ENCODE data around the gene ANXA2R.

The ANXA2R gene

DNA sequence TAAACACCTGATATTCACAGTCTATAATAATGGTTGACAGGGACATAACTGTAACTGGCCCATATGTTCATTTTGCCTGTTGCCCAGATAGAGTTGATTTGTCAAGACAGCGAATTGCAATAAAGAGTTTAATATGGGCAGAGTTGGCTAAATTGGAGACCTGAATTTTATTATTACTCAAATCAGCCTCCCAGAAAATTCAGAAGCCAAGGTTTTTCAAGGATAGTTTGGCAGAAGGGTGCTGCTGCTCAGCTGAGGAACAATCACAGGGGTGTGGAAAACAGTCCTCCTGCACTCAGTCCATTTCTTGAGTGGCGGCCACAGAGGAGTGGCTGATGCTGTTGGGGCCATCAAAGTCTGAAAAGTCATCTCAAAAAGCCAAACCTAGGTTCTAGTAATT is 19.0 kb downstream of the ANXA2R start:
- no peak for DNase-seq (ENCODE audit: low spot score)
- TF ChIP-seq, protein P1, sequence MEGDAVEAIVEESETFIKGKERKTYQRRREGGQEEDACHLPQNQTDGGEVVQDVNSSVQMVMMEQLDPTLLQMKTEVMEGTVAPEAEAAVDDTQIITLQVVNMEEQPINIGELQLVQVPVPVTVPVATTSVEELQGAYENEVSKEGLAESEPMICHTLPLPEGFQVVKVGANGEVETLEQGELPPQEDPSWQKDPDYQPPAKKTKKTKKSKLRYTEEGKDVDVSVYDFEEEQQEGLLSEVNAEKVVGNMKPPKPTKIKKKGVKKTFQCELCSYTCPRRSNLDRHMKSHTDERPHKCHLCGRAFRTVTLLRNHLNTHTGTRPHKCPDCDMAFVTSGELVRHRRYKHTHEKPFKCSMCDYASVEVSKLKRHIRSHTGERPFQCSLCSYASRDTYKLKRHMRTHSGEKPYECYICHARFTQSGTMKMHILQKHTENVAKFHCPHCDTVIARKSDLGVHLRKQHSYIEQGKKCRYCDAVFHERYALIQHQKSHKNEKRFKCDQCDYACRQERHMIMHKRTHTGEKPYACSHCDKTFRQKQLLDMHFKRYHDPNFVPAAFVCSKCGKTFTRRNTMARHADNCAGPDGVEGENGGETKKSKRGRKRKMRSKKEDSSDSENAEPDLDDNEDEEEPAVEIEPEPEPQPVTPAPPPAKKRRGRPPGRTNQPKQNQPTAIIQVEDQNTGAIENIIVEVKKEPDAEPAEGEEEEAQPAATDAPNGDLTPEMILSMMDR (IDR thresholded peaks at IDR 0.05): no peak
- no peak overlapping the region for H3K27ac ChIP-seq
- H3K4me3 ChIP-seq: no peak overlapping the region

DNA sequence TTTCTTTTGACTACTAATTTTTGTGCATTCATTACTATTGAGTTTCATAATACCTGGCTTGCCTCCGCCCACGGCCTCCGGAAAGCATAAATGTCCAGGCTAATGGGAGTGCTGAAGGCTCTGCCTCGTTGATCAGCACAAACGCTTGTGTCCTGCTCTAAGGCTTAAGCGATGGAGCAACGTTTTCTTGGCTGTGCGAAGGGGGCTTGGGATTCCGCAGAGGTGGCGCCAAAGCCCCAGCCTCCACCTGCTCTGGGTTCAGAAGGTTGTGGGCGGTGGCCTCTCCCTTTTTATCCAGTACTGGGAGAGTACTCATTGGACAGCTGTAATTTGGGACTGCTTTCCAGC is 19.7 kb downstream of the ANXA2R start:
- DNase-seq (ENCODE audit: low spot score): no peak
- H3K4me3 ChIP-seq: peak overlapping the region; percentile 74
- TF ChIP-seq, protein P1 (IDR thresholded peaks at IDR 0.05): no peak
- H3K27ac ChIP-seq: peak overlapping the region in 1 of 2 donors; percentile 4

DNA sequence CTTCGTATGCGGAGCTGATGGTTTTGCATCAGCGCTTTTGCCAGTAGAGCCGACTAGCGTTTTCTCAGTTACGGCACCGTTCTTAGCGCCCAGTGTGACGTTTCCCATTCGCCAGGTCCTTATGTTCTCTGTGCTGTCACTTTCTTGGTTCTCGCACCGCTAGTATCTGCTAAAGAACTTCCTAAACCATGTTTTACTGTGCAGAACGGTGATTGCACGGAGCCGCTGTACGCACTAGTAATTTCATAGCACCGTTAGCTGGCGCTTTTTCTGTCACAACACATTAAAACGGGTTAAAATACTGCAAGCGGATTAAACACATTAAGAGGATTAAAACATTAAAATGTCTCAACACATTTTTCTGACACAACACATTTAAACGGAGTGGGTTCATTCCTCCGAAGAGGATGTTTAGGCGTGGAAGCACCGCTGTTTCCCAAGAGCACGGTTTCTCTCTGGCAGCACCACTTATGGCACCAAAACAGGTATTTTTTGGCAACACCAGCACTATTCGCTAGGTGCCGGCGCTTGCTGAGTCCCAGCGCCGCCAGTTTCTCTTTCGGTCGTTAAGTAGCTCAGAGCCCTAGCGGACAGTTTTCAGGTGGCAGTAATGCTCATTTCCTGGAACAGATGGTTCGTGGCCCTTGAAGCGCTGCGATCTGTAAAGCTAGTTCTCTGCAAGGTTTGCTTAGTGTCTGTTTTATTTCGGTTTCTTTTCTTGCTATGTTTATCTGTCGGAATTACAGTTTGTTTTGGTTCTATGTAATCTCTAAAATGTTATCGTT is 20.3 kb downstream of the ANXA2R start:
- peak overlapping the region; percentile 74 for H3K4me3 ChIP-seq
- DNase-seq (ENCODE audit: low spot score): no peak
- H3K27ac ChIP-seq: peak overlapping the region; percentile 70 to 95
- TF ChIP-seq, protein P1 (IDR thresholded peaks at IDR 0.05): no peak

DNA sequence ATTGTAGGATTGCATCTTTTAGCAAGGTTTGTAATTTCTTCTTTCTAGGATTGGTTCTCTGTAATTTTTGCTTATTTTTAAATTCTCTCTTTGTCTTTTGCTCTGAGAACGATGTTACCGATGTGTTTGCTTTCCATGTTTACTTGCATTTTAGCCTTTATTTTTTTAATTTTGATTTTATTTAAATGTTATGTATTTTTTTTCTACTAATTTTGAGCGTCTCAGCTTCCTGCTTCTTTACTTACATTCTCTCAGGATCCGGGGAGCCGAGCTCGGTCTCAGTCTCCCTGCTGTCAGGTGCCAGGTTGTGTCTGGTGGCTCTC is 20.9 kb downstream of the ANXA2R start:
- Histone ChIP-seq H3K27ac (peak overlapping the region in 1 of 2 donors; percentile 95), H3K4me3 (peak overlapping the region; percentile 74)
- TF ChIP-seq, protein P1 (IDR thresholded peaks at IDR 0.05): no peak
- DNase-seq (ENCODE audit: low spot score): no peak

DNA sequence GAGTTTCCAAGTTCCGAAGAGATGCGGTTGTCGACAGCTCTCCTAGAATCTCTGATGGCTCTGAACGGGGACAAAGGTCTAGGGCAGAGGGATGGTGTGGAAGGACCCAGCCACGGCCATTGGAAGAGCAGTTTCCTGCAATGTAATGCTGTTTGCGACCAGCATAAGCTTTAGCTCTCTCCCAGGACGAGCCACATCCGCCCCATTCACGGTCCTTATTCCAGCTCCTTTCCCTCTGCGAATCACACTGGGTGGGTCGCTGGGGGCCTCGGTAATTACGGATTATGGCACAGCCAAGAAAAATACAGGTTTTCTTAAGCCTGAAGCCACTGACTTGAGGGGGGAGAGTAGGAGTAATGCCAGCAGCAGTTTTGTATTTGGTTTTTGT is 22.7 kb downstream of the ANXA2R start:
- Histone ChIP-seq H3K4me3 (peak overlapping the region; percentile 74), H3K27ac (peak overlapping the region; percentile 92 to 95)
- DNase-seq (ENCODE audit: low spot score): no peak
- TF ChIP-seq, protein P1 (IDR thresholded peaks at IDR 0.05): no peak

DNA sequence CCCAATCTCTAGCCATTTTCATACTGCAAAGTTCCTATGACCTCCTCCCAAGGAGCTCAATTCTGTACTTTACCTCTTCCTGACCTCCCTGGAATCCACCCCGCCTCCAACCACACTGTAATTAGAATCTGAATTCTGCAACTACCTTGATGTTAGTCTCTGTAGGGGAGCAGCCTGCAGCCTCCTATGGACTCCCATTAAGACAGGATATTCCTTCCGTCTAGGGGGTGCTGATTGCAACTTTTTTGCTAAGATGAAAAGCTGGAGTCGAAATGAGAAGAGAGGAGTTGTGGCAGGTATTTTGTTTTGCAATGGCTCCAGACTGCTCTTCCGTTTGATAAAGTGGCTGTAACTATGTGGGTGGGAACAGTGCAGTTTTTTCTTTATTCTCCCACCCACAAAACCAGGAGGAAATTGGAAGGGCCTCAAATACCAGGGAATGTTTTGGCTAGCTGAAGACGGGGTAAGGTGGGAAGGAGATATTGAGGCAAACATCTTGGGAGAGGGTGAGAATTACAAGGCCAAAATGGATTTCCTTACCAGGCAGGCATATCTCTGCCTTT is 23.8 kb downstream of the ANXA2R start:
- TF ChIP-seq, protein P1 (IDR thresholded peaks at IDR 0.05): no peak
- Histone ChIP-seq H3K27ac (peak overlapping the region in 1 of 2 donors; percentile 26), H3K4me3 (no peak overlapping the region)
- no peak for DNase-seq (ENCODE audit: low spot score)

DNA sequence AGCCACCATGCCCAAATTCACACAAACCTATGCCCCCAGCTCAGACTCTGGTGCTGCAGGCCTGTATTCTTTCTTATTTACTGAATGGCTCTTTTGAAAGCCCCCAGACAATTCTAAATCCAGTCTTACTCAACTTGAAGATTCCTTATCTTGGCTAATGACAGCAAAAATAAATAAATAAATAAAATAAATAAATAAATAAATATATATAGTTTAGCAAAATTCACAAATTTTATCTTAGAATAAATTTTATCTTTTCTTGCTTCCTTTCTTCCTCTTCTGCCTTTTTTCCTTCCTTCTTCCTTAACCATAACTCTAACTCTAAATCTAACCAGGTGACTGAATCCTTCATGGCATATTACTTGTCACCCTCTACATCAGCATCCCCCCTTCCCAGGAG is 25.6 kb downstream of the ANXA2R start:
- Histone ChIP-seq H3K4me3 (no peak overlapping the region), H3K27ac (no peak overlapping the region)
- TF ChIP-seq, protein P1 (IDR thresholded peaks at IDR 0.05): no peak
- DNase-seq (ENCODE audit: low spot score): no peak
